GM18505 (cell line): ENCODE results near the gene SSTR4.

Experiments
- ATAC-seq: cut with Tn5 transposase; IDR thresholded peaks from one replicate; pipeline ENCODE4 v1.9.1; 2021; ENCODE audit not compliant: unreplicated experiment
- POLR2A ChIP-seq: IDR thresholded peaks from 4 replicates; pipeline ENCODE4 v1.6.1; 2011; ENCODE audit warnings: borderline replicate concordance; ENCODE audit not compliant: insufficient read depth, insufficient read length; ENCODE audit errors: extremely low read depth

Gene SSTR4

GRCh38 chr20:23086931-23087411, 51.9 kb downstream of the SSTR4 start:
- TF ChIP-seq POLR2A = no peak
- ATAC-seq = no peak

DNA sequence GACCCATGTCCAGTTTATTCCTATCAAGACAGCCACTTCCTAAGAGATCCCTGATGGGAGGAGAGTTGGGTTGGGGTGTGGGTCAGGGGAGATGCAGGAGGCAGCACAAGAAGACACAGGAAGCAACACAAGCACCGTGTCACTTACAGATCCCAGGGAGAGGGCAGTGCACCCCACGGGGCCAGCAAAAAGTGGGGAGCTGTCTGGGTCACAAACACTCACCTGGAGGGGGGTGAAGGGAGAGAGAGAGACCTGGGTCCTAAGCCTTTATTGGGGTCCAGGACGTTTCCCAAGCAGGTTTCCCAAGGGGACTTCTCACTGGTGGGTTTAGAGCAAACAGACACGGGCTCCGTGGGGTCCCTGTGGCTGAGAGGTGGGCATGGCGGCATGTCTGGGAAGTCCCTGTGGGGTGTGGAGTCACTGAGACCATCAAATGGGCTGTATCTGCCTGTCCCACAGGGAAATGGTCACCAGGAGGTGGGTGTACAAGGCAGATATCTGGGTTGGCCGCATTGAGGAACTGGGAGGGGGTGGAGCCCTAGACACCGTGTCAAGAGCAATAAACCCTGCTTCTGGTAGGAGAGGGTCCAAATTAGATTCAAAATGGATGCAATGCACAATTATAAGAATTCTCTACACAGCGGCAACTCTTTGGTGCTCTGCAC, 52.6 kb downstream of the SSTR4 start:
- no peak for TF ChIP-seq POLR2A
- ATAC-seq = no peak
